ENCODE measurements around the gene NOPCHAP1.

- TF ChIP-seq SUZ12 (IDR thresholded peaks at IDR 0.05) (no peak), FOXK2 (IDR thresholded peaks at IDR 0.05) (no peak), TARDBP (IDR thresholded peaks at IDR 0.05) (no peak), SP1 (IDR thresholded peaks at IDR 0.05) (no peak), BHLHE40 (IDR thresholded peaks at IDR 0.05; ENCODE audit: borderline replicate concordance) (no peak), FOXA1 (IDR thresholded peaks at IDR 0.05) (no peak), ARNT (IDR thresholded peaks at IDR 0.05) (no peak)
- TF ChIP-seq, protein P1, sequence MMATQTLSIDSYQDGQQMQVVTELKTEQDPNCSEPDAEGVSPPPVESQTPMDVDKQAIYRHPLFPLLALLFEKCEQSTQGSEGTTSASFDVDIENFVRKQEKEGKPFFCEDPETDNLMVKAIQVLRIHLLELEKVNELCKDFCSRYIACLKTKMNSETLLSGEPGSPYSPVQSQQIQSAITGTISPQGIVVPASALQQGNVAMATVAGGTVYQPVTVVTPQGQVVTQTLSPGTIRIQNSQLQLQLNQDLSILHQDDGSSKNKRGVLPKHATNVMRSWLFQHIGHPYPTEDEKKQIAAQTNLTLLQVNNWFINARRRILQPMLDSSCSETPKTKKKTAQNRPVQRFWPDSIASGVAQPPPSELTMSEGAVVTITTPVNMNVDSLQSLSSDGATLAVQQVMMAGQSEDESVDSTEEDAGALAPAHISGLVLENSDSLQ (IDR thresholded peaks at IDR 0.05), result no peak
These were observed 47.0 kb upstream of the NOPCHAP1 start for GRCh38 chr12:104939089-104939488.
